ENCODE measurements around the gene REEP3.

REEP3 gene

GRCh38 chr10:63534723-63535122 is 13.5 kb downstream of the REEP3 start:
- Histone ChIP-seq H3K9ac (ENCODE audit: low read depth, low read length, poor library complexity, severe bottlenecking) (no peak overlapping the region), H3F3A (ENCODE audit: low read depth) (no peaks in the 10 kb centered on the region)

DNA sequence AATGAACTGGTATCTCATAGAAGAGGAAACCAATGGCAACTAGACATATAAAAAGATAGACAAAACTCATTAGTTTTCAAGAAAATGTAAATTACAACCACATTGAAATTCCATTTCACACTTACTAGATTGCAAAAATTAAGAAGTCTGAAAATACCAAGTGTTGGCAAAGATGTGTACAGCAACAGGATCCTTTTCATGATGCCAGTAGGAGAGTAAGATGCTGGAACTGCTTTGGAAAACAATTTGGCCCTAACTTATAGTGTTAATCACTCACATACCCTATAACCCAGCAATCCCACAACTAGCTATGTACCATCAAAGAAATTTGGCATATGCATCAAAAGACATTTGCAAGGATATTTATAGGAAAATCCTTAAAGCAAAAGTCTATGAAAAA is 15.5 kb downstream of the REEP3 start:
- no peaks in the 10 kb centered on the region for H3K36me3 ChIP-seq (ENCODE audit: insufficient read depth, low read length)
- no peak overlapping the region for H2AFZ ChIP-seq (ENCODE audit: low read length)
- no peaks in the 10 kb centered on the region for H3F3A ChIP-seq (ENCODE audit: low read depth)
- H3K79me2 ChIP-seq (ENCODE audit: insufficient read depth, low read length), result peaks cover 29% of the 10 kb centered on the region; the same call in 1 of the 2 replicates
- no peak overlapping the region for H3K4me3 ChIP-seq (ENCODE audit: low read length, poor library complexity, severe bottlenecking)
- no peak overlapping the region for H3K4me2 ChIP-seq (ENCODE audit: low read depth, low read length, poor library complexity, severe bottlenecking)
- no peaks in the 10 kb centered on the region for H3K27me3 ChIP-seq (ENCODE audit: insufficient read depth, low read length, poor library complexity, severe bottlenecking)
- no peaks in the 10 kb centered on the region for H3K9me2 ChIP-seq (replicated peaks; ENCODE audit: low read depth, low read length)
- no peak overlapping the region for H3K9ac ChIP-seq (ENCODE audit: low read depth, low read length, poor library complexity, severe bottlenecking)
- H3K9me3 ChIP-seq (ENCODE audit: insufficient read depth, low read depth, low read length), result no peaks in the 10 kb centered on the region
- TF ChIP-seq EZH2phosphoT487 (IDR thresholded peaks at IDR 0.05; ENCODE audit: borderline replicate concordance), result no peak
- TF ChIP-seq, protein P1, sequence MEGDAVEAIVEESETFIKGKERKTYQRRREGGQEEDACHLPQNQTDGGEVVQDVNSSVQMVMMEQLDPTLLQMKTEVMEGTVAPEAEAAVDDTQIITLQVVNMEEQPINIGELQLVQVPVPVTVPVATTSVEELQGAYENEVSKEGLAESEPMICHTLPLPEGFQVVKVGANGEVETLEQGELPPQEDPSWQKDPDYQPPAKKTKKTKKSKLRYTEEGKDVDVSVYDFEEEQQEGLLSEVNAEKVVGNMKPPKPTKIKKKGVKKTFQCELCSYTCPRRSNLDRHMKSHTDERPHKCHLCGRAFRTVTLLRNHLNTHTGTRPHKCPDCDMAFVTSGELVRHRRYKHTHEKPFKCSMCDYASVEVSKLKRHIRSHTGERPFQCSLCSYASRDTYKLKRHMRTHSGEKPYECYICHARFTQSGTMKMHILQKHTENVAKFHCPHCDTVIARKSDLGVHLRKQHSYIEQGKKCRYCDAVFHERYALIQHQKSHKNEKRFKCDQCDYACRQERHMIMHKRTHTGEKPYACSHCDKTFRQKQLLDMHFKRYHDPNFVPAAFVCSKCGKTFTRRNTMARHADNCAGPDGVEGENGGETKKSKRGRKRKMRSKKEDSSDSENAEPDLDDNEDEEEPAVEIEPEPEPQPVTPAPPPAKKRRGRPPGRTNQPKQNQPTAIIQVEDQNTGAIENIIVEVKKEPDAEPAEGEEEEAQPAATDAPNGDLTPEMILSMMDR (conservative IDR thresholded peaks at IDR 0.05; ENCODE audit: low read length), result no peak
- peaks cover 4% of the 10 kb centered on the region for H4K20me1 ChIP-seq (ENCODE audit: insufficient read depth, low read length, poor library complexity, severe bottlenecking)
- H3K4me1 ChIP-seq (ENCODE audit: insufficient read depth, low read length, poor library complexity, severe bottlenecking), result peaks cover 38% of the 10 kb centered on the region

More at GRCh38 chr10:63534723-63535122, 13.5 kb downstream of the REEP3 start:
- Histone ChIP-seq H3K79me2 (ENCODE audit: insufficient read depth, low read length) (peaks cover 43% of the 10 kb centered on the region; the same call in 1 of the 2 replicates), H3K27me3 (ENCODE audit: insufficient read depth, low read length, poor library complexity, severe bottlenecking) (no peaks in the 10 kb centered on the region), H2AFZ (ENCODE audit: low read length) (no peak overlapping the region), H3K4me3 (ENCODE audit: low read length, poor library complexity, severe bottlenecking) (no peak overlapping the region), H3K9me2 (replicated peaks; ENCODE audit: low read depth, low read length) (no peaks in the 10 kb centered on the region), H3K4me2 (ENCODE audit: low read depth, low read length, poor library complexity, severe bottlenecking) (no peak overlapping the region), H3K9me3 (ENCODE audit: insufficient read depth, low read depth, low read length) (no peaks in the 10 kb centered on the region), H3K4me1 (ENCODE audit: insufficient read depth, low read length, poor library complexity, severe bottlenecking) (peaks cover 31% of the 10 kb centered on the region), H4K20me1 (ENCODE audit: insufficient read depth, low read length, poor library complexity, severe bottlenecking) (no peaks in the 10 kb centered on the region), H3K36me3 (ENCODE audit: insufficient read depth, low read length) (no peaks in the 10 kb centered on the region)
- TF ChIP-seq EZH2phosphoT487 (IDR thresholded peaks at IDR 0.05; ENCODE audit: borderline replicate concordance), result no peak
- TF ChIP-seq, protein P1 (conservative IDR thresholded peaks at IDR 0.05; ENCODE audit: low read length), result no peak

DNA sequence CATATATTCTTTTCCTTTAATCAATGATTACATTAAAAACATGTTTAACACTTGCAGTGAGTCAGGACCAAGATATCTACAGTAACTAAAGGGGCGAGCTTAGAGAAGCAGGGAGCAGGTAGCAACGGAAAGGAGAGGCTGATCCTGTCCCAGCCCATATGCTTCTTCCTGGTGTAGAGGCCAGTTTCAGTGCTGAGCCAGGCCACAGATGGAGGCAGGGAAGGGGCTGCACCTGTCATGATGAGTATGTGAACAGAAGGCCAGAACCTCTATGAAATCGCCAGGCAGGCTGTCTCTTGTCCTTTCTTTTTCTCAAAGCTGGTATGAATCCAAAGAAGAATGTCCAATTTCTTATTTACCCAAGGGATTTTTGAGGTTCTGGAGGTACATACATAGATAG is 16.3 kb downstream of the REEP3 start:
- no peak overlapping the region for H3K4me2 ChIP-seq (ENCODE audit: low read depth, low read length, poor library complexity, severe bottlenecking)
- peaks cover 4% of the 10 kb centered on the region for H4K20me1 ChIP-seq (ENCODE audit: insufficient read depth, low read length, poor library complexity, severe bottlenecking)
- peaks cover 33% of the 10 kb centered on the region for H3K4me1 ChIP-seq (ENCODE audit: insufficient read depth, low read length, poor library complexity, severe bottlenecking)
- H3K79me2 ChIP-seq (ENCODE audit: insufficient read depth, low read length), result peaks cover 25% of the 10 kb centered on the region; the same call in 1 of the 2 replicates
- no peak overlapping the region for H2AFZ ChIP-seq (ENCODE audit: low read length)
- no peaks in the 10 kb centered on the region for H3K36me3 ChIP-seq (ENCODE audit: insufficient read depth, low read length)
- no peak overlapping the region for H3K9ac ChIP-seq (ENCODE audit: low read depth, low read length, poor library complexity, severe bottlenecking)
- H3K4me3 ChIP-seq (ENCODE audit: low read length, poor library complexity, severe bottlenecking), result no peak overlapping the region
- TF ChIP-seq, protein P1 (conservative IDR thresholded peaks at IDR 0.05; ENCODE audit: low read length), result no peak
- no peak for TF ChIP-seq EZH2phosphoT487 (IDR thresholded peaks at IDR 0.05; ENCODE audit: borderline replicate concordance)
- H3K27me3 ChIP-seq (ENCODE audit: insufficient read depth, low read length, poor library complexity, severe bottlenecking), result no peaks in the 10 kb centered on the region
- H3K9me2 ChIP-seq (replicated peaks; ENCODE audit: low read depth, low read length), result no peaks in the 10 kb centered on the region
- no peaks in the 10 kb centered on the region for H3F3A ChIP-seq (ENCODE audit: low read depth)
- H3K9me3 ChIP-seq (ENCODE audit: insufficient read depth, low read depth, low read length), result no peaks in the 10 kb centered on the region

Data from Loucy (cell line).